Muscle layer of duodenum (tissue), 2 donors: ENCODE results near the gene NXPE2.

Source experiments
- H3K27ac ChIP-seq: one replicate; pipeline ENCODE4 v1.7.0; 2013; ENCODE audit warnings: mild to moderate bottlenecking, low read length
- H3K27me3 ChIP-seq: one replicate; pipeline ENCODE4 v1.7.0; 2013; ENCODE audit warnings: low read depth, mild to moderate bottlenecking, control low read depth, low read length
- H3K36me3 ChIP-seq, 2 donors: one replicate each; pipeline ENCODE4 v1.7.0; 2013; ENCODE audit warnings: low read length in 2 of 2, control low read depth in 1 of 2, mild to moderate bottlenecking in 1 of 2; ENCODE audit not compliant: insufficient read depth in 2 of 2, control insufficient read depth in 1 of 2
- H3K4me1 ChIP-seq, 2 donors: one replicate each; pipeline ENCODE4 v1.7.0; 2013; ENCODE audit warnings: low read length in 2 of 2, mild to moderate bottlenecking in 2 of 2, control low read depth in 1 of 2, moderate library complexity in 1 of 2; ENCODE audit not compliant: insufficient read depth in 2 of 2, control insufficient read depth in 1 of 2
- H3K4me3 ChIP-seq, 2 donors: one replicate each; pipeline ENCODE4 v1.7.0; 2013; ENCODE audit warnings: low read length in 2 of 2, low read depth in 1 of 2, mild to moderate bottlenecking in 1 of 2
- H3K9me3 ChIP-seq, 2 donors: one replicate each; pipeline ENCODE4 v1.7.0; 2013; ENCODE audit warnings: low read length in 2 of 2, control low read depth in 1 of 2, mild to moderate bottlenecking in 1 of 2; ENCODE audit not compliant: control insufficient read depth in 1 of 2
- donor health status: healthy.

NXPE2 gene

GRCh38 chr11:114683007-114683406, 4.7 kb downstream of the NXPE2 start:
- Histone ChIP-seq H3K4me3 (no peak overlapping the region), H3K36me3 (no peaks in the 10 kb centered on the region), H3K4me1 (peaks cover 0 to 3% of the 10 kb centered on the region in 2 donors), H3K27me3 (no peaks in the 10 kb centered on the region), H3K27ac (no peak overlapping the region), H3K9me3 (no peaks in the 10 kb centered on the region)

- Histone ChIP-seq H3K27ac (no peak overlapping the region), H3K9me3 (no peaks in the 10 kb centered on the region), H3K4me1 (peaks cover 0 to 3% of the 10 kb centered on the region in 2 donors), H3K36me3 (no peaks in the 10 kb centered on the region), H3K27me3 (no peaks in the 10 kb centered on the region), H3K4me3 (no peak overlapping the region)
Measured at GRCh38 chr11:114684636-114685035, 6.3 kb downstream of the NXPE2 start.

- Histone ChIP-seq H3K36me3 (no peaks in the 10 kb centered on the region), H3K9me3 (no peaks in the 10 kb centered on the region), H3K4me1 (peaks cover 0 to 3% of the 10 kb centered on the region in 2 donors), H3K27ac (no peak overlapping the region), H3K4me3 (no peak overlapping the region), H3K27me3 (no peaks in the 10 kb centered on the region)
Measured at GRCh38 chr11:114685097-114685496, 6.8 kb downstream of the NXPE2 start.

- no peaks in the 10 kb centered on the region for H3K27me3 ChIP-seq
- H3K36me3 ChIP-seq: no peaks in the 10 kb centered on the region
- peaks cover 0 to under 1% of the 10 kb centered on the region in 2 donors for H3K9me3 ChIP-seq
- H3K4me3 ChIP-seq: no peak overlapping the region
- no peak overlapping the region for H3K27ac ChIP-seq
- H3K4me1 ChIP-seq: no peaks in the 10 kb centered on the region
Measured at GRCh38 chr11:114705280-114706024, 27.1 kb downstream of the NXPE2 start.

DNA sequence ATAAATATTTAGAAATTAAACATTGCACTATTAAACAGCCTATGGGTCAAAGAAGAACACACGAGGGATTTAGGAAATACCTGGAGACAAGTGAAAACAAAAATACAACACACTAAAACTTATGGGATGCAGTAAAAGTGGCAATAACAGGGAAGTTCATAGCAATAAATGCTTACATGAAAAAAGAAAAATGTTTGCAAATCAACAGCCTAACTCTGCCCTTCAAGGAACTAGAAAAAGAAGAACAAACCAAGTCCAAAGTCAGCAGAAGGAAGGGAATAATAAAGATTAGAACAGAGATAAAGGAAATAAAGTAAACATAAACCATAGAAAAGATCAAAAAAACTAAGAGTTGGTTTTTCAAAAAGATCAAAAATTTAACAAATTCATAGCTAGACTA, 31.6 kb downstream of the NXPE2 start:
- no peaks in the 10 kb centered on the region for H3K4me1 ChIP-seq
- no peaks in the 10 kb centered on the region for H3K27me3 ChIP-seq
- no peaks in the 10 kb centered on the region for H3K36me3 ChIP-seq
- no peak overlapping the region for H3K27ac ChIP-seq
- peaks cover 3 to 6% of the 10 kb centered on the region in 2 donors for H3K9me3 ChIP-seq
- H3K4me3 ChIP-seq: no peak overlapping the region

- H3K27ac ChIP-seq: no peak overlapping the region
- H3K4me3 ChIP-seq: no peak overlapping the region
- H3K27me3 ChIP-seq: no peaks in the 10 kb centered on the region
- no peaks in the 10 kb centered on the region for H3K36me3 ChIP-seq
- H3K9me3 ChIP-seq: peaks cover 3 to 6% of the 10 kb centered on the region in 2 donors
- H3K4me1 ChIP-seq: no peaks in the 10 kb centered on the region
Measured at GRCh38 chr11:114713756-114714155, 35.4 kb downstream of the NXPE2 start.

- no peak overlapping the region for H3K4me3 ChIP-seq
- H3K9me3 ChIP-seq: no peaks in the 10 kb centered on the region
- no peaks in the 10 kb centered on the region for H3K4me1 ChIP-seq
- H3K36me3 ChIP-seq: no peaks in the 10 kb centered on the region
- H3K27ac ChIP-seq: no peak overlapping the region
- no peaks in the 10 kb centered on the region for H3K27me3 ChIP-seq
Measured at GRCh38 chr11:114719562-114719961, 41.2 kb downstream of the NXPE2 start.

DNA sequence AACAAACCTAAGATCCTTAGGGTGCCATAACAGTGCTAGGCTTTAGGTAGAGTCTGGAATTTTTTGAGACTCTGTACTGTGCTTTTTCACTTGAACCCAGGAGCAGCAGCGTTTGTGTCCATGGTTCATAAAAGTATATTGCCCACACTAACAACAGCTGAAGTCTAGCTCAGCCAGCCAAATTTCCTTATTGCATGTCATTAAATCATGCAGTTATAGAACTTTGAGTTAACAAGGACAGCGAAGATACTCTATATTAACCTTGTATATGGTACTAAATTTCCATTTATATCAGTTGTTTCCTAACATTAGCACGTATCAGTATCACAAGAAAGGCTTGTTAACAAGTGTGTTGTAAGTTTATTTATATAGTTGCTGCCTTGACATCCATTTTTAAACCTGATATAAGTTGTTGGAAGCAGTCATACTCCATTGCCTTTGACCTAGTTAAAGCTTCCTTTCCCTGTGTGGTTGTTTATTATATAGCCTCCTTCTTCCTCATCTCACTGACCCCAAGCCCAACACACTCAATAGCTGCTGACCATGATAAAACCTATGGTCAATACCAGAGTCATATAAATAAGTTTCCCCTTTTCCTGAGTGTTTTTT, 46.7 kb downstream of the NXPE2 start:
- H3K4me1 ChIP-seq: no peaks in the 10 kb centered on the region
- H3K36me3 ChIP-seq: no peaks in the 10 kb centered on the region
- H3K4me3 ChIP-seq: no peak overlapping the region
- H3K27me3 ChIP-seq: no peaks in the 10 kb centered on the region
- H3K9me3 ChIP-seq: peaks cover 0 to 3% of the 10 kb centered on the region in 2 donors
- H3K27ac ChIP-seq: no peak overlapping the region

DNA sequence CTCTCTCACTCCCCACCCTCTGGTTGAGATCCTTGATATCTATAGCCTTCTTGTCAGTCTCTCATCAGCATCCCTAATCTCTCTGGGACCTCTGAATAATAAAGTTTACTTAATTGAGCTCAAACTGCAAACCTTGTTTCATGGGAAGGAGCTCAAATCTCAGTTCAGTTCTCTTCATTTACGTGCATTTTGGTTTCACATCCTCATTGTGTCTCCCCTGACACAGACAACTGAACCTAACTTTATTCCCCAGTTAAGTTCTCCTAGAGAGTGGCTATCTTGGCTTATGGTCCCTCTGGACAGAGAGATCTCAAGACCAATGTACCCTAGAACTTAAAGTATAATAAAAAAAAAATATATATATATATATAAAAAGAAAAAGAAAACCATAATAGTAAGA, 47.3 kb downstream of the NXPE2 start:
- H3K27ac ChIP-seq: no peak overlapping the region
- no peaks in the 10 kb centered on the region for H3K36me3 ChIP-seq
- H3K9me3 ChIP-seq: peaks cover 0 to 3% of the 10 kb centered on the region in 2 donors
- H3K4me1 ChIP-seq: no peaks in the 10 kb centered on the region
- no peak overlapping the region for H3K4me3 ChIP-seq
- H3K27me3 ChIP-seq: no peaks in the 10 kb centered on the region

GRCh38 chr11:114736806-114737205, 58.5 kb downstream of the NXPE2 start:
- no peaks in the 10 kb centered on the region for H3K27me3 ChIP-seq
- peaks cover 0 to under 1% of the 10 kb centered on the region in 2 donors for H3K9me3 ChIP-seq
- no peaks in the 10 kb centered on the region for H3K4me1 ChIP-seq
- H3K36me3 ChIP-seq: no peaks in the 10 kb centered on the region
- H3K4me3 ChIP-seq: no peak overlapping the region
- no peak overlapping the region for H3K27ac ChIP-seq

DNA sequence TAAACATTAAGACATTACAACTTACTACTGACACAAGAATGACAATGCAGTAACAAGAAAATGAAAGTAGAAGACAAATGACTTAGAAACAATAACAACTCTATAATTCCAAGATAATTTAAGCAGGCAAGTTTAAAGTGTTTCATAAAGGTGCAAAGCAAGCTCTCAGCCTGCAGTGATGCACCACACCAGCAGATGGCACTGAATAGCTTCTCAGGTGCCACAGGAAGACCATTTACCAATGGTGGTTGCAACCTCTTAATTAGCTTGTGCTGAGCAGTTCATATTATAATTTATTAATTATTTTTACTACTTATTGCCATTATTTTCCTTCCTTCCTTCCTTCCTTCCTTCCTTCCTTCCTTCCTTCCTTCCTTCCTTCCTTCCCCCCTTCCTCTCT, 60.6 kb downstream of the NXPE2 start:
- Histone ChIP-seq H3K27ac (no peak overlapping the region), H3K9me3 (peaks cover 5% of the 10 kb centered on the region in 2 donors), H3K36me3 (no peaks in the 10 kb centered on the region)

More for the DNA sequence above, 60.6 kb downstream of the NXPE2 start:
- H3K27me3 ChIP-seq: no peaks in the 10 kb centered on the region
- no peak overlapping the region for H3K4me3 ChIP-seq
- no peaks in the 10 kb centered on the region for H3K4me1 ChIP-seq
